ENCODE data around the gene PLEKHM2. TPM values are rescaled to one million over a fixed set of nuclear protein-coding genes. Genes with fewer than 3 reads are reported as not detected.

The PLEKHM2 gene
- total and polyA plus RNA-seq, 4 donors, result 23.9 to 81.7 (median 74.5) TPM

GRCh38 chr1:15758953-15759661 lies 75.0 kb downstream of the PLEKHM2 start:
- Histone ChIP-seq H3K9me3 (ENCODE audit: control insufficient read depth, low read length) (no peaks in the 10 kb centered on the region), H3K36me3 (ENCODE audit: control insufficient read depth in 1 of 2, insufficient read depth in 2 of 2, low read length in 1 of 2) (no peaks in the 10 kb centered on the region), H3K27ac (ENCODE audit: low read depth in 1 of 2, low read length in 2 of 2) (peak overlapping the region; percentile 89 to 96), H3K4me1 (ENCODE audit: control insufficient read depth in 1 of 2, insufficient read depth in 2 of 2, low read length in 2 of 2) (no peaks in the 10 kb centered on the region), H3K27me3 (ENCODE audit: control insufficient read depth in 1 of 2, insufficient read depth in 2 of 2, low read length in 1 of 2) (no peaks in the 10 kb centered on the region), H3K4me3 (ENCODE audit: low read length in 2 of 2) (peak overlapping the region; percentile 98 to 99)
- intact Hi-C loops (cut with DNase I), result no loop called here
- ATAC-seq (ENCODE audit: low FRiP score), result peak; percentile 23
- no peak for DNase-seq
- 0 to 1% methylated on average over 37 to 58 of the region's 58 CpGs for WGBS, 2 donors

GRCh38 chr1:15760520-15761211 lies 76.5 kb downstream of the PLEKHM2 start:
- DNase-seq (peak in 1 of 2 donors; percentile 79), ATAC-seq (ENCODE audit: low FRiP score) (peak; percentile 23)
- 1 to 5% methylated on average over 12 of the region's 12 CpGs for WGBS, 2 donors
- Histone ChIP-seq H3K4me1 (ENCODE audit: control insufficient read depth in 1 of 2, insufficient read depth in 2 of 2, low read length in 2 of 2) (no peaks in the 10 kb centered on the region), H3K27ac (ENCODE audit: low read depth in 1 of 2, low read length in 2 of 2) (peak overlapping the region; percentile 77 to 79), H3K36me3 (ENCODE audit: control insufficient read depth in 1 of 2, insufficient read depth in 2 of 2, low read length in 1 of 2) (peaks cover 0 to 7% of the 10 kb centered on the region in 2 donors), H3K9me3 (ENCODE audit: control insufficient read depth, low read length) (no peaks in the 10 kb centered on the region), H3K27me3 (ENCODE audit: control insufficient read depth in 1 of 2, insufficient read depth in 2 of 2, low read length in 1 of 2) (no peaks in the 10 kb centered on the region), H3K4me3 (ENCODE audit: low read length in 2 of 2) (peak overlapping the region; percentile 46 to 99)
- intact Hi-C loops (cut with DNase I), result no loop called here

- ATAC-seq (ENCODE audit: low FRiP score) (no peak), DNase-seq (no peak)
- peaks cover 0 to 7% of the 10 kb centered on the region in 2 donors for H3K36me3 ChIP-seq (ENCODE audit: control insufficient read depth in 1 of 2, insufficient read depth in 2 of 2, low read length in 1 of 2)
- no peaks in the 10 kb centered on the region for H3K9me3 ChIP-seq (ENCODE audit: control insufficient read depth, low read length)
- intact Hi-C loops (cut with DNase I), result no loop called here
- H3K4me1 ChIP-seq (ENCODE audit: control insufficient read depth in 1 of 2, insufficient read depth in 2 of 2, low read length in 2 of 2), result no peaks in the 10 kb centered on the region
- 2 to 6% methylated on average over 8 of the region's 8 CpGs for WGBS, 2 donors
- peak overlapping the region; percentile 17 to 46 for H3K4me3 ChIP-seq (ENCODE audit: low read length in 2 of 2)
- H3K27me3 ChIP-seq (ENCODE audit: control insufficient read depth in 1 of 2, insufficient read depth in 2 of 2, low read length in 1 of 2), result no peaks in the 10 kb centered on the region
- peak overlapping the region in 1 of 2 donors; percentile 77 for H3K27ac ChIP-seq (ENCODE audit: low read depth in 1 of 2, low read length in 2 of 2)
Measured at GRCh38 chr1:15761366-15762128, 77.4 kb downstream of the PLEKHM2 start.

GRCh38 chr1:15762546-15762945 lies 78.4 kb downstream of the PLEKHM2 start:
- ATAC-seq (ENCODE audit: low FRiP score) (no peak), DNase-seq (no peak)
- peak overlapping the region in 1 of 2 donors; percentile 55 for H3K27ac ChIP-seq (ENCODE audit: low read depth in 1 of 2, low read length in 2 of 2)
- H3K4me1 ChIP-seq (ENCODE audit: control insufficient read depth in 1 of 2, insufficient read depth in 2 of 2, low read length in 2 of 2), result no peaks in the 10 kb centered on the region
- no peaks in the 10 kb centered on the region for H3K27me3 ChIP-seq (ENCODE audit: control insufficient read depth in 1 of 2, insufficient read depth in 2 of 2, low read length in 1 of 2)
- intact Hi-C loops (cut with DNase I), result no loop called here
- no peak overlapping the region for H3K4me3 ChIP-seq (ENCODE audit: low read length in 2 of 2)
- WGBS, 2 donors, result 15 to 17% methylated on average over 10 of the region's 10 CpGs
- no peaks in the 10 kb centered on the region for H3K9me3 ChIP-seq (ENCODE audit: control insufficient read depth, low read length)
- H3K36me3 ChIP-seq (ENCODE audit: control insufficient read depth in 1 of 2, insufficient read depth in 2 of 2, low read length in 1 of 2), result peaks cover 0 to 8% of the 10 kb centered on the region in 2 donors

- Histone ChIP-seq H3K9me3 (ENCODE audit: control insufficient read depth, low read length) (no peaks in the 10 kb centered on the region), H3K4me1 (ENCODE audit: control insufficient read depth in 1 of 2, insufficient read depth in 2 of 2, low read length in 2 of 2) (no peaks in the 10 kb centered on the region), H3K27me3 (ENCODE audit: control insufficient read depth in 1 of 2, insufficient read depth in 2 of 2, low read length in 1 of 2) (no peaks in the 10 kb centered on the region), H3K36me3 (ENCODE audit: control insufficient read depth in 1 of 2, insufficient read depth in 2 of 2, low read length in 1 of 2) (peaks cover 0 to 9% of the 10 kb centered on the region in 2 donors), H3K4me3 (ENCODE audit: low read length in 2 of 2) (no peak overlapping the region), H3K27ac (ENCODE audit: low read depth in 1 of 2, low read length in 2 of 2) (peak overlapping the region; percentile 4 to 78)
- intact Hi-C loops (cut with DNase I), result no loop called here
- ATAC-seq (ENCODE audit: low FRiP score) (no peak), DNase-seq (no peak)
- WGBS, 2 donors, result 11% methylated on average over 10 of the region's 10 CpGs
Measured at GRCh38 chr1:15764269-15764764, 80.2 kb downstream of the PLEKHM2 start.

- H3K36me3 ChIP-seq (ENCODE audit: control insufficient read depth in 1 of 2, insufficient read depth in 2 of 2, low read length in 1 of 2), result peaks cover 0 to 9% of the 10 kb centered on the region in 2 donors
- intact Hi-C loops (cut with DNase I), result no loop called here
Measured at GRCh38 chr1:15764890-15765289, 80.8 kb downstream of the PLEKHM2 start.

GRCh38 chr1:15765495-15766194 lies 81.5 kb downstream of the PLEKHM2 start:
- no peaks in the 10 kb centered on the region for H3K27me3 ChIP-seq (ENCODE audit: control insufficient read depth in 1 of 2, insufficient read depth in 2 of 2, low read length in 1 of 2)
- no peak overlapping the region for H3K4me3 ChIP-seq (ENCODE audit: low read length in 2 of 2)
- intact Hi-C loops (cut with DNase I), result no loop called here
- DNase-seq (peak in 1 of 2 donors; percentile 82), ATAC-seq (ENCODE audit: low FRiP score) (peak; percentile 22)
- 22 to 25% methylated on average over 20 of the region's 20 CpGs for WGBS, 2 donors
- no peaks in the 10 kb centered on the region for H3K9me3 ChIP-seq (ENCODE audit: control insufficient read depth, low read length)
- no peaks in the 10 kb centered on the region for H3K4me1 ChIP-seq (ENCODE audit: control insufficient read depth in 1 of 2, insufficient read depth in 2 of 2, low read length in 2 of 2)
- H3K36me3 ChIP-seq (ENCODE audit: control insufficient read depth in 1 of 2, insufficient read depth in 2 of 2, low read length in 1 of 2), result peaks cover 2 to 16% of the 10 kb centered on the region in 2 donors
- H3K27ac ChIP-seq (ENCODE audit: low read depth in 1 of 2, low read length in 2 of 2), result peak overlapping the region; percentile 20 to 77

More at GRCh38 chr1:15764890-15765289, 80.8 kb downstream of the PLEKHM2 start:
- no peak overlapping the region for H3K4me3 ChIP-seq (ENCODE audit: low read length in 2 of 2)
- H3K27me3 ChIP-seq (ENCODE audit: control insufficient read depth in 1 of 2, insufficient read depth in 2 of 2, low read length in 1 of 2), result no peaks in the 10 kb centered on the region
- 33 to 35% methylated on average over 15 of the region's 15 CpGs for WGBS, 2 donors
- no peak for ATAC-seq (ENCODE audit: low FRiP score)
- H3K27ac ChIP-seq (ENCODE audit: low read depth in 1 of 2, low read length in 2 of 2), result peak overlapping the region; percentile 4 to 23
- H3K4me1 ChIP-seq (ENCODE audit: control insufficient read depth in 1 of 2, insufficient read depth in 2 of 2, low read length in 2 of 2), result no peaks in the 10 kb centered on the region
- no peak for DNase-seq
- H3K9me3 ChIP-seq (ENCODE audit: control insufficient read depth, low read length), result no peaks in the 10 kb centered on the region

- Histone ChIP-seq H3K4me1 (ENCODE audit: control insufficient read depth in 1 of 2, insufficient read depth in 2 of 2, low read length in 2 of 2) (no peaks in the 10 kb centered on the region), H3K27me3 (ENCODE audit: control insufficient read depth in 1 of 2, insufficient read depth in 2 of 2, low read length in 1 of 2) (no peaks in the 10 kb centered on the region), H3K9me3 (ENCODE audit: control insufficient read depth, low read length) (no peaks in the 10 kb centered on the region), H3K36me3 (ENCODE audit: control insufficient read depth in 1 of 2, insufficient read depth in 2 of 2, low read length in 1 of 2) (peaks cover 2 to 25% of the 10 kb centered on the region in 2 donors), H3K27ac (ENCODE audit: low read depth in 1 of 2, low read length in 2 of 2) (no peak overlapping the region), H3K4me3 (ENCODE audit: low read length in 2 of 2) (no peak overlapping the region)
- no peak for ATAC-seq (ENCODE audit: low FRiP score)
- WGBS, 2 donors, result 73 to 85% methylated on average over 5 of the region's 5 CpGs
- intact Hi-C loops (cut with DNase I), result no loop called here
- DNase-seq, result no peak
Measured at GRCh38 chr1:15767941-15768340, 83.8 kb downstream of the PLEKHM2 start.

All from aorta (tissue), 5 donors.